GM21825 (cell line): ENCODE measurements around the gene PTPRM.

Experiments used
- ATAC-seq: cut with Tn5 transposase; IDR thresholded peaks from one replicate; pipeline ENCODE4 v1.9.1; 2021; ENCODE audit warnings: mild to moderate bottlenecking, moderate library complexity; ENCODE audit not compliant: unreplicated experiment

PTPRM gene

GRCh38 chr18:7979714-7980113 lies 412.6 kb downstream of the PTPRM start:
- no peak for ATAC-seq

GRCh38 chr18:7980136-7980535 lies 413.0 kb downstream of the PTPRM start:
- ATAC-seq, result no peak

GRCh38 chr18:7980656-7981055 lies 413.5 kb downstream of the PTPRM start:
- no peak for ATAC-seq

- no peak for ATAC-seq
Measured at GRCh38 chr18:7982216-7982615, 415.1 kb downstream of the PTPRM start.

GRCh38 chr18:7987284-7987976 lies 420.3 kb downstream of the PTPRM start:
- no peak for ATAC-seq

GRCh38 chr18:7990670-7991069 lies 423.6 kb downstream of the PTPRM start:
- ATAC-seq, result no peak

- no peak for ATAC-seq
Measured at GRCh38 chr18:8001711-8002301, 434.7 kb downstream of the PTPRM start.

GRCh38 chr18:8003878-8004675 lies 437.0 kb downstream of the PTPRM start:
- ATAC-seq, result no peak

- no peak for ATAC-seq
Measured at GRCh38 chr18:8004792-8005191, 437.7 kb downstream of the PTPRM start.

GRCh38 chr18:8005870-8006569 lies 438.9 kb downstream of the PTPRM start:
- no peak for ATAC-seq

- ATAC-seq, result no peak
Measured at GRCh38 chr18:8006979-8007378, 439.9 kb downstream of the PTPRM start.

- ATAC-seq, result no peak
Measured at GRCh38 chr18:8008033-8008432, 440.9 kb downstream of the PTPRM start.

- ATAC-seq, result no peak
Measured at GRCh38 chr18:8011361-8011760, 444.2 kb downstream of the PTPRM start.

GRCh38 chr18:8011906-8012305 lies 444.8 kb downstream of the PTPRM start:
- ATAC-seq, result no peak

GRCh38 chr18:8018701-8019331 lies 451.7 kb downstream of the PTPRM start:
- no peak for ATAC-seq

GRCh38 chr18:8019600-8019999 lies 452.5 kb downstream of the PTPRM start:
- no peak for ATAC-seq

GRCh38 chr18:8020132-8020846 lies 453.2 kb downstream of the PTPRM start:
- no peak for ATAC-seq

GRCh38 chr18:8029061-8029460 lies 461.9 kb downstream of the PTPRM start:
- no peak for ATAC-seq

- no peak for ATAC-seq
Measured at GRCh38 chr18:8029731-8030130, 462.6 kb downstream of the PTPRM start.

GRCh38 chr18:8030201-8030600 lies 463.1 kb downstream of the PTPRM start:
- no peak for ATAC-seq
